Measurements from ENCODE around the gene ING5.

GRCh38 chr2:241692448-241692847 lies 9.4 kb upstream of the ING5 start:
- TF ChIP-seq CTCF (IDR thresholded peaks at IDR 0.05; ENCODE audit: borderline replicate concordance, extremely low read depth, low read length, poor library complexity, severe bottlenecking) = no peak
- TF ChIP-seq EZH2 (IDR thresholded peaks at IDR 0.05; ENCODE audit: borderline replicate concordance, low read depth, low read length, severe bottlenecking) = no peak
